Measurements from ENCODE around the gene MYOM3.

DNA sequence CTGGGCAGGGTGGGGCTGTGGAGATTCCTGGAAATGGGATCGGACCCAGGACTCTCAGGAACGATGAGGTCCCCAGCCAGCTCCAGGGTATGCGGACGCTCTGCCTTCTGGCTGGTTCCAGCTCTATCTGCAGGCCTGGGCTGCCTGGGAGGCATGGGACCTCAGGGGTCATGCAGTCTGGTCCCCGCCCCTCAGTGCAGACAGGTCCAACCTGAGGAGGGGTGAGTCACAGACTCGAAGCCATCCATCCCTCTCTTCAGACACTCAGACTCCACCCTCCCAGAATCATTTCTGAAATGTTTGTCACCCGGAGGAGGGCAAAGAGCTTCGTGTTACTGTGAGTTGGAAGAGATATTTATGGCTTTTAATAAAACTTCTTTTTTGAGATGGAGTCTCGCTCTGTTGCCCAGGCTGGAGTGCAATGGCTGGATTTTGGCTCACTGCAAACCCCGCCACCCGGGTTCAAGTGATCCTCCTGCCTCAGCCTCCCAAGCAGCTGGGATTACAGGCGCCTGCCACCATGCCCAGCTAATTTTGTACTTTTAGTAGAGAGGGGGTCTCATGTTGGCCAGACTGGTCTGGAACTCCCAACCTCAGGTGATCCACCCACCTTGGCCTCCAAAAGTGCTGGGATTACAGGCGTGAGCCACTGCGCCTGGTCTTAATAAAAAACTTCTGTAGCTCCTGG, 5.9 kb upstream of the MYOM3 start:
- TF ChIP-seq, protein P1, sequence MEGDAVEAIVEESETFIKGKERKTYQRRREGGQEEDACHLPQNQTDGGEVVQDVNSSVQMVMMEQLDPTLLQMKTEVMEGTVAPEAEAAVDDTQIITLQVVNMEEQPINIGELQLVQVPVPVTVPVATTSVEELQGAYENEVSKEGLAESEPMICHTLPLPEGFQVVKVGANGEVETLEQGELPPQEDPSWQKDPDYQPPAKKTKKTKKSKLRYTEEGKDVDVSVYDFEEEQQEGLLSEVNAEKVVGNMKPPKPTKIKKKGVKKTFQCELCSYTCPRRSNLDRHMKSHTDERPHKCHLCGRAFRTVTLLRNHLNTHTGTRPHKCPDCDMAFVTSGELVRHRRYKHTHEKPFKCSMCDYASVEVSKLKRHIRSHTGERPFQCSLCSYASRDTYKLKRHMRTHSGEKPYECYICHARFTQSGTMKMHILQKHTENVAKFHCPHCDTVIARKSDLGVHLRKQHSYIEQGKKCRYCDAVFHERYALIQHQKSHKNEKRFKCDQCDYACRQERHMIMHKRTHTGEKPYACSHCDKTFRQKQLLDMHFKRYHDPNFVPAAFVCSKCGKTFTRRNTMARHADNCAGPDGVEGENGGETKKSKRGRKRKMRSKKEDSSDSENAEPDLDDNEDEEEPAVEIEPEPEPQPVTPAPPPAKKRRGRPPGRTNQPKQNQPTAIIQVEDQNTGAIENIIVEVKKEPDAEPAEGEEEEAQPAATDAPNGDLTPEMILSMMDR (IDR thresholded peaks at IDR 0.05), result no peak
- no peak for TF ChIP-seq TCF7L2 (IDR thresholded peaks at IDR 0.05; ENCODE audit: low read depth, low read length)
- no peak for TF ChIP-seq POLR2AphosphoS5 (IDR thresholded peaks at IDR 0.05; ENCODE audit: low read depth, low read length)
- TF ChIP-seq, protein P2, sequence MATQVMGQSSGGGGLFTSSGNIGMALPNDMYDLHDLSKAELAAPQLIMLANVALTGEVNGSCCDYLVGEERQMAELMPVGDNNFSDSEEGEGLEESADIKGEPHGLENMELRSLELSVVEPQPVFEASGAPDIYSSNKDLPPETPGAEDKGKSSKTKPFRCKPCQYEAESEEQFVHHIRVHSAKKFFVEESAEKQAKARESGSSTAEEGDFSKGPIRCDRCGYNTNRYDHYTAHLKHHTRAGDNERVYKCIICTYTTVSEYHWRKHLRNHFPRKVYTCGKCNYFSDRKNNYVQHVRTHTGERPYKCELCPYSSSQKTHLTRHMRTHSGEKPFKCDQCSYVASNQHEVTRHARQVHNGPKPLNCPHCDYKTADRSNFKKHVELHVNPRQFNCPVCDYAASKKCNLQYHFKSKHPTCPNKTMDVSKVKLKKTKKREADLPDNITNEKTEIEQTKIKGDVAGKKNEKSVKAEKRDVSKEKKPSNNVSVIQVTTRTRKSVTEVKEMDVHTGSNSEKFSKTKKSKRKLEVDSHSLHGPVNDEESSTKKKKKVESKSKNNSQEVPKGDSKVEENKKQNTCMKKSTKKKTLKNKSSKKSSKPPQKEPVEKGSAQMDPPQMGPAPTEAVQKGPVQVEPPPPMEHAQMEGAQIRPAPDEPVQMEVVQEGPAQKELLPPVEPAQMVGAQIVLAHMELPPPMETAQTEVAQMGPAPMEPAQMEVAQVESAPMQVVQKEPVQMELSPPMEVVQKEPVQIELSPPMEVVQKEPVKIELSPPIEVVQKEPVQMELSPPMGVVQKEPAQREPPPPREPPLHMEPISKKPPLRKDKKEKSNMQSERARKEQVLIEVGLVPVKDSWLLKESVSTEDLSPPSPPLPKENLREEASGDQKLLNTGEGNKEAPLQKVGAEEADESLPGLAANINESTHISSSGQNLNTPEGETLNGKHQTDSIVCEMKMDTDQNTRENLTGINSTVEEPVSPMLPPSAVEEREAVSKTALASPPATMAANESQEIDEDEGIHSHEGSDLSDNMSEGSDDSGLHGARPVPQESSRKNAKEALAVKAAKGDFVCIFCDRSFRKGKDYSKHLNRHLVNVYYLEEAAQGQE (IDR thresholded peaks at IDR 0.05; ENCODE audit: insufficient read depth in 1 of 2, low read depth in 2 of 2, low read length in 1 of 2), result no peak
